HFFc6 (cell line): ENCODE measurements around the gene SMYD3. TPM values are rescaled to one million over a fixed set of nuclear protein-coding genes. Genes with fewer than 3 reads are reported as not detected.

ENCODE experiments used
- DNase-seq: peaks from one replicate; pipeline ENCODE4 v3.0.0-alpha.2; 2018
- H3K27ac Mint-ChIP-seq: 2 replicates; pipeline ENCODE4 v1.8.0; 2020; ENCODE audit warnings: mild to moderate bottlenecking, mixed read lengths
- H3K27me3 Mint-ChIP-seq: 2 replicates; pipeline ENCODE4 v1.8.0; 2021; ENCODE audit warnings: mild to moderate bottlenecking, moderate library complexity, mixed read lengths; ENCODE audit not compliant: insufficient read depth
- H3K36me3 Mint-ChIP-seq: 2 replicates; pipeline ENCODE4 v1.8.0; 2021; ENCODE audit warnings: low read depth, mixed read lengths
- H3K4me1 Mint-ChIP-seq: 2 replicates; pipeline ENCODE4 v1.8.0; 2020; ENCODE audit warnings: low read depth, mixed read lengths
- H3K4me3 Mint-ChIP-seq: 2 replicates; pipeline ENCODE4 v1.8.0; 2020; ENCODE audit warnings: mild to moderate bottlenecking, moderate library complexity, mixed read lengths
- H3K9me3 Mint-ChIP-seq: 2 replicates; pipeline ENCODE4 v1.8.0; 2020; ENCODE audit warnings: mild to moderate bottlenecking, mixed read lengths
- total RNA-seq, 6 experiments: library from RNA; stranded (reverse); fragmentation: NEBNext Ultra II Directional; extraction: Animal tissue kit (Norgen Biotek cat#: 25700); gene quantifications; 2 replicates in 1 of 6; 3 replicates in 5 of 6; pipeline ENCODE4 v1.2.3, GENCODE V29; 2021
- TF ChIP-seq, protein P1 (sequence below): fragments of 200-600 bp; sonication (generic); IDR thresholded peaks from 2 replicates; pipeline ENCODE4 v1.5.0; 2021; ENCODE audit warnings: antibody characterized with exemption, mild to moderate bottlenecking

SMYD3 gene
- total RNA-seq, 6 experiments from 2014 or later, result 28.4 to 37.9 (median 31.2) TPM

DNA sequence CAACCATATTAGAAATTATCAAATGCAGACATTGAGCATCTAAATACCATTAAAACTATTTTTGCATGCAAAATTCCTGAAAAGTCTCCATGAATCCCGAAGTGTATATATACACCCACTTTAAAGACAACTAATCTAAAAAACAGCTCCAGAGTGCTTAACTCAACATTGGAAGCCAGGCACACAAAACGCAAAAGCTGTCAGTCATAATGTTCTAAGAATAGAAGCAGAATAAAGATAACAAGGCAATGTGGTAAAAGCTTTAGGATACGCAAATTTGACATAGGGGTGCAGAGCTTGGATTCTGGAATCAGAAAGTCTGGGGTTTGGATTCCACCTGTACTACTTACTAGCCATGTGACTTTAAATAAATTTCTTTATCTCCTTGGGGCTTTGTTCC lies 62.5 kb downstream of the SMYD3 start:
- no peak for DNase-seq
- Mint-ChIP-seq H3K4me3 (no peak overlapping the region), H3K36me3 (peaks cover 14% of the 10 kb centered on the region), H3K4me1 (peaks cover 42% of the 10 kb centered on the region), H3K27ac (no peak overlapping the region), H3K9me3 (peaks cover 4% of the 10 kb centered on the region), H3K27me3 (no peaks in the 10 kb centered on the region)
- TF ChIP-seq, protein P1, sequence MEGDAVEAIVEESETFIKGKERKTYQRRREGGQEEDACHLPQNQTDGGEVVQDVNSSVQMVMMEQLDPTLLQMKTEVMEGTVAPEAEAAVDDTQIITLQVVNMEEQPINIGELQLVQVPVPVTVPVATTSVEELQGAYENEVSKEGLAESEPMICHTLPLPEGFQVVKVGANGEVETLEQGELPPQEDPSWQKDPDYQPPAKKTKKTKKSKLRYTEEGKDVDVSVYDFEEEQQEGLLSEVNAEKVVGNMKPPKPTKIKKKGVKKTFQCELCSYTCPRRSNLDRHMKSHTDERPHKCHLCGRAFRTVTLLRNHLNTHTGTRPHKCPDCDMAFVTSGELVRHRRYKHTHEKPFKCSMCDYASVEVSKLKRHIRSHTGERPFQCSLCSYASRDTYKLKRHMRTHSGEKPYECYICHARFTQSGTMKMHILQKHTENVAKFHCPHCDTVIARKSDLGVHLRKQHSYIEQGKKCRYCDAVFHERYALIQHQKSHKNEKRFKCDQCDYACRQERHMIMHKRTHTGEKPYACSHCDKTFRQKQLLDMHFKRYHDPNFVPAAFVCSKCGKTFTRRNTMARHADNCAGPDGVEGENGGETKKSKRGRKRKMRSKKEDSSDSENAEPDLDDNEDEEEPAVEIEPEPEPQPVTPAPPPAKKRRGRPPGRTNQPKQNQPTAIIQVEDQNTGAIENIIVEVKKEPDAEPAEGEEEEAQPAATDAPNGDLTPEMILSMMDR, result no peak

GRCh38 chr1:246437961-246438360 lies 69.1 kb downstream of the SMYD3 start:
- no peak overlapping the region for H3K4me3 Mint-ChIP-seq
- H3K4me1 Mint-ChIP-seq, result peaks cover 39% of the 10 kb centered on the region
- H3K27ac Mint-ChIP-seq, result no peak overlapping the region
- H3K36me3 Mint-ChIP-seq, result peaks cover 21% of the 10 kb centered on the region
- TF ChIP-seq, protein P1, result no peak
- no peaks in the 10 kb centered on the region; the same call in 1 of the 2 replicates for H3K27me3 Mint-ChIP-seq
- no peak for DNase-seq
- peaks cover 4% of the 10 kb centered on the region; the same call in 1 of the 2 replicates for H3K9me3 Mint-ChIP-seq

DNA sequence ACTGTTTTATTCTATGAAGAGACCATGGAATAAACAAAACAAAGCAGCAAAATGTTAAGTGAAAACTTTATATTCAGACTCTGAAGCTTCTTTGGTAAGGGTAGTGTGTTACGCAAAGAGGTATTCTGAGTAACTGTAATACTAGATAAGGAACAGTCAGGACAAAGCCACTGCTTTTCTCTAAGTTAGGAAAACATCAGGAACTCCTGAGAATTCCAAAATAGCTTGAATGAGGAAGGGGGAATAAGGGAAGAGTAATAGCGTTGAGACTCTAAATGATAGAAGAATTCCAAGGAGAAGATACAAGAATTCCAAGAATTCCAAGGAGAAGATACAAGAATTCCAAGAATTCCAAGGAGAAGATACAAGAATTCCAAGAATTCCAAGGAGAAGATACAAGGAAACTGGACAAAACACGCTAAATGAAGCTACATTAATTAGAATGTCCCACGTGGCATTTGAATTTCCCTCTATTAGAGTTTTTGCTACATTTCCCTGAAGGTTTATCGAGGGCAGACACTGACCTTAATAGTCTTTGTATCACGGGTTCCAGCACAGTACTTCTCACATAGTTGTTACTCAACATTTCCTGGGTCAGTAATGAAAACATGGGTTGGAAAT lies 71.5 kb downstream of the SMYD3 start:
- no peak for DNase-seq
- H3K27me3 Mint-ChIP-seq, result no peaks in the 10 kb centered on the region; the same call in 1 of the 2 replicates
- peak overlapping the region; percentile 69 for H3K4me3 Mint-ChIP-seq
- TF ChIP-seq, protein P1, result no peak
- H3K4me1 Mint-ChIP-seq, result peaks cover 58% of the 10 kb centered on the region
- peaks cover 4% of the 10 kb centered on the region; the same call in 1 of the 2 replicates for H3K9me3 Mint-ChIP-seq
- H3K27ac Mint-ChIP-seq, result peak overlapping the region; percentile 84
- H3K36me3 Mint-ChIP-seq, result peaks cover 24% of the 10 kb centered on the region

- Mint-ChIP-seq H3K27ac (peak overlapping the region; percentile 1; the same call in 1 of the 2 replicates), H3K4me3 (0 out of 2 replicates have a peak overlapping the region, but pooled peaks have one; percentile 2), H3K36me3 (peaks cover 28% of the 10 kb centered on the region), H3K4me1 (peaks cover 66% of the 10 kb centered on the region), H3K9me3 (peaks cover 4% of the 10 kb centered on the region; the same call in 1 of the 2 replicates), H3K27me3 (no peaks in the 10 kb centered on the region; the same call in 1 of the 2 replicates)
- TF ChIP-seq, protein P1, result no peak
- no peak for DNase-seq
Measured at GRCh38 chr1:246434335-246434734, 72.7 kb downstream of the SMYD3 start.

DNA sequence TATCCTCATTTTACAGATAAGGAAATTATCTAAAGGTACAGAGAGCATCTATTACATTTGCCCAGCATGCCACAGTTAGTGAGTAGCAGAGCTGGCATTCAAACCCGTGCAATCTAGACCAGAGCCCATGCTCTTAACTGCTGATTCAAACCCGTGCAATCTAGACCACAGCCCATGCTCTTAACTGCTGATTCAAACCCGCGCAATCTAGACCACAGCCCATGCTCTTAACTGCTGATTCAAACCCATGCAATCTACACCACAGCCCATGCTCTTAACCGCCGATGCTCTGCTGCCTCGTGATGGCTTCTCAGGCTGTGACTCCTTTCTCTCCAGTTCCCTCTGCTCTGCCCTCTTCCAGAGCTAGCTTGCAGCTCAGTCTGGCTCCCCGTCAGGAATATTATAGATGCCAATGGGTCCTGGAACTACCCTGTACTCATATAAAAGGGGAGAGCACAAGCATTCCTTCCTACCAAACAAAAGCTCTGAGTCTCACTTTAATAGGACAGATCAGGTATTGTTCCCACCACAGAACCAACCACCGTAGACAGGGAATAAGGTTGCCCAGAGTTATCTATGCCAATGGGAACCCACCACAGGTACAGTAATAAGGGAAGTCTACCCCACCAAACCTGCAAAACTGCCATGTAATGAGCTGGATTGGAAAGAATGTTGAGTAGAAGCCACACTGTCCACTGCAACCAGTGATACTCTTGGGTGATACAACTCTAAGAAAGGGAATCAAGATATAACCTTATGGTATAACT lies 78.4 kb downstream of the SMYD3 start:
- peaks cover 72% of the 10 kb centered on the region for H3K4me1 Mint-ChIP-seq
- TF ChIP-seq, protein P1, result no peak
- DNase-seq, result peak; percentile 92
- peaks cover 27% of the 10 kb centered on the region for H3K36me3 Mint-ChIP-seq
- H3K9me3 Mint-ChIP-seq, result no peaks in the 10 kb centered on the region
- H3K27me3 Mint-ChIP-seq, result no peaks in the 10 kb centered on the region; the same call in 1 of the 2 replicates
- H3K27ac Mint-ChIP-seq, result peak overlapping the region; percentile 97
- H3K4me3 Mint-ChIP-seq, result peak overlapping the region; percentile 74
